Fibroblast of skin of scalp (primary cell): Measurements from ENCODE around the gene NEURL1B.

Experiments
- DNase-seq: peaks from one replicate; pipeline ENCODE4 v3.0.0-alpha.2; 2013

The NEURL1B gene

GRCh38 chr5:172608773-172609172 is 32.3 kb upstream of the NEURL1B start:
- DNase-seq, result no peak

- DNase-seq, result no peak
These were observed 30.4 kb upstream of the NEURL1B start for GRCh38 chr5:172610643-172611042.

- no peak for DNase-seq
These were observed 29.1 kb upstream of the NEURL1B start for GRCh38 chr5:172611913-172612312.

- no peak for DNase-seq
These were observed 28.3 kb upstream of the NEURL1B start for GRCh38 chr5:172612771-172613170.

GRCh38 chr5:172616136-172616535 is 24.9 kb upstream of the NEURL1B start:
- DNase-seq, result no peak

- peak; percentile 8 for DNase-seq
These were observed 24.3 kb upstream of the NEURL1B start for GRCh38 chr5:172616730-172617129.

- no peak for DNase-seq
These were observed 23.2 kb upstream of the NEURL1B start for GRCh38 chr5:172617817-172618216.

GRCh38 chr5:172618574-172619365 is 22.3 kb upstream of the NEURL1B start:
- DNase-seq, result no peak

- no peak for DNase-seq
These were observed 20.6 kb upstream of the NEURL1B start for GRCh38 chr5:172620506-172620905.

GRCh38 chr5:172622091-172623046 is 18.7 kb upstream of the NEURL1B start:
- DNase-seq, result no peak

GRCh38 chr5:172623313-172623980 is 17.6 kb upstream of the NEURL1B start:
- DNase-seq, result no peak

GRCh38 chr5:172624083-172624995 is 16.7 kb upstream of the NEURL1B start:
- DNase-seq, result no peak

GRCh38 chr5:172624996-172625964 is 15.8 kb upstream of the NEURL1B start:
- no peak for DNase-seq

- no peak for DNase-seq
These were observed 15.0 kb upstream of the NEURL1B start for GRCh38 chr5:172626031-172626581.

- no peak for DNase-seq
These were observed 11.0 kb upstream of the NEURL1B start for GRCh38 chr5:172630082-172630481.

- DNase-seq, result no peak
These were observed 10.6 kb upstream of the NEURL1B start for GRCh38 chr5:172630482-172630881.

GRCh38 chr5:172630986-172631385 is 10.1 kb upstream of the NEURL1B start:
- DNase-seq, result no peak

- no peak for DNase-seq
These were observed 8.5 kb upstream of the NEURL1B start for GRCh38 chr5:172632346-172633092.

- no peak for DNase-seq
These were observed 7.6 kb upstream of the NEURL1B start for GRCh38 chr5:172633403-172633970.
